HCT116 (cell line): ENCODE measurements around the gene EBP. TPM values are rescaled to one million over a fixed set of nuclear protein-coding genes. Genes with fewer than 3 reads are reported as not detected.
A peak's percentile ranks its signal among the peaks of the same experiment; 100 is the strongest.

Experiments used
- ATAC-seq: fragments of 200-7000 bp; cut with Tn5 transposase; 2 replicates; pipeline ENCODE4 v1.9.1; 2020; ENCODE audit warnings: mild to moderate bottlenecking, moderate library complexity
- BruUV-seq: library from RNA; stranded (reverse); fragments of 400-500 nt; replicated peaks from 2 replicates; lab custom pipeline; 2021; lab: Mats Ljungman, UMichigan
- CTCF ChIA-PET: fragments of 300-600 bp; sonication (Branson Sonifier 250); formaldehyde crosslinking; loops from one replicate; lab custom pipeline; 2021; ENCODE audit warnings: antibody characterized with exemption; lab: Charles Lee
- POLR2A ChIA-PET: fragments of 300-600, 350-600 bp; sonication (Branson Sonifier 250); formaldehyde crosslinking; loops from one replicate; lab custom pipeline; 2021; ENCODE audit warnings: antibody characterized with exemption; lab: Charles Lee
- RAD21 ChIA-PET, 2 experiments: fragments of 300-600 bp; sonication (Branson Sonifier 250); formaldehyde crosslinking; loops; one replicate each; lab custom pipeline; 2023; ENCODE audit warnings: low total read pairs in 2 of 2; ENCODE audit not compliant: uncharacterized antibody in 2 of 2, unreplicated experiment in 2 of 2, low non-redundant PET in 1 of 2; lab: Charles Lee
- DNase-seq: peaks from one replicate; pipeline ENCODE4 v3.0.0-alpha.2; 2010; ENCODE audit warnings: low read depth, low spot score
- H2AFZ ChIP-seq: fragments of 200-600 bp; shearing (Covaris generic), sonication (generic); 2 replicates; pipeline ENCODE4 v1.6.1; 2017; ENCODE audit warnings: low read depth, mixed run types, mixed read lengths, antibody characterized with exemption, low read length; ENCODE audit not compliant: poor library complexity, severe bottlenecking
- H3K27ac ChIP-seq: 2 replicates; pipeline ENCODE4 v1.5.1; 2012; ENCODE audit warnings: low read depth, low read length
- H3K27me3 ChIP-seq: fragments of 200-600 bp; sonication (generic); 2 replicates; pipeline ENCODE4 v1.6.1; 2016; ENCODE audit warnings: mixed run types, low read length, mixed read lengths; ENCODE audit not compliant: insufficient read depth
- H3K36me3 ChIP-seq, 2 experiments: fragments of 200-500 bp in 1 of 2; fragments of 200-600 bp in 1 of 2; sonication (Bioruptor generic) in 1 of 2; sonication (generic) in 1 of 2; 2 replicates each; pipeline versions ENCODE4 v1.5.1 to v1.6.1; 2014 to 2016; ENCODE audit warnings: low read length in 2 of 2, inconsistent platforms in 1 of 2, mixed read lengths in 1 of 2, mixed run types in 1 of 2; ENCODE audit not compliant: insufficient read depth in 2 of 2, control insufficient read depth in 1 of 2
- H3K4me1 ChIP-seq, 2 experiments: fragments of 200-600 bp in 1 of 2; sonication (generic) in 1 of 2; 2 replicates each; pipeline versions ENCODE4 v1.5.1 to v1.6.1; 2012 to 2017; ENCODE audit warnings: low read length in 2 of 2, inconsistent platforms in 1 of 2, mild to moderate bottlenecking in 1 of 2, mixed read lengths in 1 of 2, mixed run types in 1 of 2, moderate library complexity in 1 of 2; ENCODE audit not compliant: insufficient read depth in 2 of 2, control insufficient read depth in 1 of 2
- H3K4me2 ChIP-seq: fragments of 200-600 bp; sonication (generic); 2 replicates; pipeline ENCODE4 v1.6.1; 2017; ENCODE audit warnings: mixed run types, low read length, mixed read lengths
- H3K4me3 ChIP-seq, 2 experiments: fragments of 200-600 bp in 1 of 2; sonication (generic) in 1 of 2; replicated peaks in 1 of 2; 2 replicates each; pipeline ENCODE4 v1.5.1; 2011 to 2016; ENCODE audit warnings: low read length in 2 of 2, control low read depth in 1 of 2, low read depth in 1 of 2, mild to moderate bottlenecking in 1 of 2, mixed read lengths in 1 of 2, mixed run types in 1 of 2
- H3K79me2 ChIP-seq: fragments of 200-600 bp; sonication (generic); 2 replicates; pipeline ENCODE4 v1.6.1; 2017; ENCODE audit warnings: mild to moderate bottlenecking, mixed run types, low read length, moderate library complexity, mixed read lengths; ENCODE audit not compliant: insufficient read depth
- H3K9ac ChIP-seq: fragments of 200-600 bp; sonication (generic); 2 replicates; pipeline ENCODE4 v1.6.1; 2016; ENCODE audit warnings: low read length, mixed read lengths
- H3K9me2 ChIP-seq: fragments of 200-600 bp; sonication (generic), shearing (Covaris generic); 2 replicates; pipeline ENCODE4 v1.6.1; 2017; ENCODE audit warnings: mixed run types, mild to moderate bottlenecking, moderate library complexity; ENCODE audit not compliant: insufficient read depth
- H3K9me3 ChIP-seq, 2 experiments: fragments of 200-500 bp in 1 of 2; fragments of 200-600 bp in 1 of 2; sonication (Bioruptor generic) in 1 of 2; sonication (generic) in 1 of 2; 2 replicates each; pipeline ENCODE4 v1.6.1; 2014 to 2017; ENCODE audit warnings: low read length in 2 of 2, mixed read lengths in 2 of 2, inconsistent platforms in 1 of 2, low read depth in 1 of 2, mild to moderate bottlenecking in 1 of 2, mixed run types in 1 of 2, moderate library complexity in 1 of 2; ENCODE audit not compliant: control insufficient read depth in 1 of 2, insufficient read depth in 1 of 2
- H4K20me1 ChIP-seq: fragments of 200-600 bp; sonication (generic), shearing (Covaris generic); 2 replicates; pipeline ENCODE4 v1.6.1; 2017; ENCODE audit warnings: mixed run types, mild to moderate bottlenecking, moderate library complexity; ENCODE audit not compliant: insufficient read depth
- CBX3 ChIP-seq: IDR thresholded peaks from 2 replicates; pipeline ENCODE4 v1.6.1; 2012; ENCODE audit warnings: low read depth
- CEBPB ChIP-seq: IDR thresholded peaks from 2 replicates; pipeline ENCODE4 v1.6.1; 2012; ENCODE audit warnings: low read depth
- EGR1 ChIP-seq: IDR thresholded peaks from 2 replicates; pipeline ENCODE4 v1.6.1; 2012; ENCODE audit warnings: low read depth
- ELF1 ChIP-seq: IDR thresholded peaks from 2 replicates; pipeline ENCODE4 v1.6.1; 2012; ENCODE audit warnings: low read depth, borderline replicate concordance
- EZH2 ChIP-seq: fragments of 200-600 bp; sonication (generic); IDR thresholded peaks from 2 replicates; pipeline ENCODE4 v1.6.1; 2017; ENCODE audit warnings: antibody characterized with exemption, mixed run types
- EZH2phosphoT487 ChIP-seq: fragments of 200-600 bp; IDR thresholded peaks from 2 replicates; pipeline ENCODE4 v1.6.1; 2018; ENCODE audit warnings: antibody characterized with exemption, borderline replicate concordance
- FOSL1 ChIP-seq: IDR thresholded peaks from 2 replicates; pipeline ENCODE4 v1.6.1; 2012; ENCODE audit warnings: low read depth
- JUND ChIP-seq: IDR thresholded peaks from 2 replicates; pipeline ENCODE4 v1.6.1; 2012
- POLR2A ChIP-seq: IDR thresholded peaks from 2 replicates; pipeline ENCODE4 v1.7.0; 2011; ENCODE audit warnings: borderline replicate concordance; ENCODE audit not compliant: insufficient read depth, insufficient read length; ENCODE audit errors: extremely low read depth
- RAD21 ChIP-seq: IDR thresholded peaks from 2 replicates; pipeline ENCODE4 v1.6.1; 2012; ENCODE audit warnings: low read depth, mild to moderate bottlenecking
- SIN3A ChIP-seq: IDR thresholded peaks from 2 replicates; pipeline ENCODE4 v1.6.1; 2012; ENCODE audit warnings: low read depth
- SP1 ChIP-seq: IDR thresholded peaks from 2 replicates; pipeline ENCODE4 v1.6.1; 2012; ENCODE audit warnings: low read depth
- TCF7L2 ChIP-seq: IDR thresholded peaks from 2 replicates; pipeline ENCODE4 v1.7.0; 2011; ENCODE audit warnings: borderline replicate concordance, inconsistent platforms; ENCODE audit not compliant: insufficient read depth, insufficient read length; ENCODE audit errors: extremely low read depth
- ZNF274 ChIP-seq: fragments of 200-500 bp; sonication (Bioruptor generic); IDR thresholded peaks from 2 replicates; pipeline ENCODE4 v1.6.1; 2014; ENCODE audit warnings: mild to moderate bottlenecking, low read depth, low read length, inconsistent platforms
- intact Hi-C: fragments of 100-400 bp; cut with micrococcal nuclease; formaldehyde crosslinking; loops from 2 replicates; pipeline ENCODE4 v1.10.0; 2022
- total RNA-seq: library from RNA; stranded (reverse); gene quantifications from one replicate; pipeline ENCODE4 v1.2.1, GENCODE V29; 2021; ENCODE audit not compliant: unreplicated experiment
- TF ChIP-seq, protein P1 (sequence below): IDR thresholded peaks from 2 replicates; pipeline ENCODE4 v1.6.1; 2011; ENCODE audit warnings: mild to moderate bottlenecking, low read length, moderate library complexity; ENCODE audit not compliant: insufficient replicate concordance; ENCODE audit errors: extremely low read depth
- TF ChIP-seq, protein P2 (sequence below): IDR thresholded peaks from 2 replicates; pipeline ENCODE4 v1.6.1; 2012

Gene EBP
- total RNA-seq, 1 experiment from 2014 or later: 93.8 TPM

DNA sequence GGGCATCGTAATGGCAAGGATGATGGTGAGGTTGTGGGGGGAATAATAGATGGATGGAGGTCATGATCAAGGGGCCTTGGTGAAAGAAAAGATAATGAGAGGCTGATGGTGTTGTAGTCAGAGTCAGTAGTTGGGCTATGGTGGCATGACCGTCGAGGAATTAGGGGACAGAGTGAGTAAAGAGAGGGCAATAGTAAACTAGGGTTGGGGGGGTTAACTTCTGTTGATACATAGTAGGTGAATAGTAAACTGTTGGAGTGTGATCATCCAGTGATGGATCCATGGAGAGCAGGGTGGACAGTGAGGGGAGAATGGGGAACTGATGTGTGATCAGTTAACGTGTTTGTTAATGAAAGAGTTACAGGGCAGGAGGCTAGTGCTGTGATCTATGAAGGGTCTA lies 44.7 kb upstream of the EBP start:
- RAD21 ChIA-PET: no interaction called here
- peaks cover 41% of the 10 kb centered on the region for H3K79me2 ChIP-seq
- intact Hi-C loops: loop anchor here (2.0 to 10.0 kb wide), 2 partner anchors 62 to 98 kb away; partner anchors contain the start of genes RBM3 and TBC1D25

More for the DNA sequence above, 44.7 kb upstream of the EBP start:
- no peak for TF ChIP-seq CEBPB
- TF ChIP-seq, protein P1, sequence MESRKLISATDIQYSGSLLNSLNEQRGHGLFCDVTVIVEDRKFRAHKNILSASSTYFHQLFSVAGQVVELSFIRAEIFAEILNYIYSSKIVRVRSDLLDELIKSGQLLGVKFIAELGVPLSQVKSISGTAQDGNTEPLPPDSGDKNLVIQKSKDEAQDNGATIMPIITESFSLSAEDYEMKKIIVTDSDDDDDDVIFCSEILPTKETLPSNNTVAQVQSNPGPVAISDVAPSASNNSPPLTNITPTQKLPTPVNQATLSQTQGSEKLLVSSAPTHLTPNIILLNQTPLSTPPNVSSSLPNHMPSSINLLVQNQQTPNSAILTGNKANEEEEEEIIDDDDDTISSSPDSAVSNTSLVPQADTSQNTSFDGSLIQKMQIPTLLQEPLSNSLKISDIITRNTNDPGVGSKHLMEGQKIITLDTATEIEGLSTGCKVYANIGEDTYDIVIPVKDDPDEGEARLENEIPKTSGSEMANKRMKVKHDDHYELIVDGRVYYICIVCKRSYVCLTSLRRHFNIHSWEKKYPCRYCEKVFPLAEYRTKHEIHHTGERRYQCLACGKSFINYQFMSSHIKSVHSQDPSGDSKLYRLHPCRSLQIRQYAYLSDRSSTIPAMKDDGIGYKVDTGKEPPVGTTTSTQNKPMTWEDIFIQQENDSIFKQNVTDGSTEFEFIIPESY: no peak
- TF ChIP-seq EGR1: no peak
- no peak for TF ChIP-seq FOSL1
- TF ChIP-seq ELF1: no peak
- no peak for TF ChIP-seq RAD21
- TF ChIP-seq CBX3: no peak
- TF ChIP-seq SP1: no peak
- TF ChIP-seq, protein P2, sequence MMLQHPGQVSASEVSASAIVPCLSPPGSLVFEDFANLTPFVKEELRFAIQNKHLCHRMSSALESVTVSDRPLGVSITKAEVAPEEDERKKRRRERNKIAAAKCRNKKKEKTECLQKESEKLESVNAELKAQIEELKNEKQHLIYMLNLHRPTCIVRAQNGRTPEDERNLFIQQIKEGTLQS: no peak
- TF ChIP-seq POLR2A: no peak
- TF ChIP-seq JUND: no peak
- no peak for TF ChIP-seq SIN3A
- TF ChIP-seq ZNF274: no peak
- no peak for TF ChIP-seq EZH2phosphoT487
- no peak for TF ChIP-seq TCF7L2
- TF ChIP-seq EZH2: no peak
- TF ChIP-seq, all 23 proteins: peak for 0
- Histone ChIP-seq H3K27me3 (no peaks in the 10 kb centered on the region), H3K4me2 (peak overlapping the region; percentile 86), H2AFZ (no peak overlapping the region), H3K9me2 (no peaks in the 10 kb centered on the region), H3K4me3 (peak overlapping the region; percentile 79 to 86), H3K27ac (peak overlapping the region; percentile 71; the same call in 1 of the 2 replicates), H4K20me1 (no peaks in the 10 kb centered on the region), H3K9ac (peak overlapping the region; percentile 97), H3K4me1 (peaks cover 5 to 22% of the 10 kb centered on the region in 2 experiments; a peak in 3 of 4 replicates), H3K9me3 (no peaks in the 10 kb centered on the region), H3K36me3 (peaks cover 2 to 5% of the 10 kb centered on the region in 2 experiments; a peak in 2 of 4 replicates)
- POLR2A ChIA-PET: no interaction called here
- ATAC-seq (no peak), DNase-seq (no peak)
- no TSS peak for BruUV-seq
- CTCF ChIA-PET: no interaction called here
